ENCODE measurements around the gene RGS7. TPM values are rescaled to one million over a fixed set of nuclear protein-coding genes. Genes with fewer than 3 reads are reported as not detected.

The RGS7 gene
- total RNA-seq, 1 donor from 2014 or later, result not detected

DNA sequence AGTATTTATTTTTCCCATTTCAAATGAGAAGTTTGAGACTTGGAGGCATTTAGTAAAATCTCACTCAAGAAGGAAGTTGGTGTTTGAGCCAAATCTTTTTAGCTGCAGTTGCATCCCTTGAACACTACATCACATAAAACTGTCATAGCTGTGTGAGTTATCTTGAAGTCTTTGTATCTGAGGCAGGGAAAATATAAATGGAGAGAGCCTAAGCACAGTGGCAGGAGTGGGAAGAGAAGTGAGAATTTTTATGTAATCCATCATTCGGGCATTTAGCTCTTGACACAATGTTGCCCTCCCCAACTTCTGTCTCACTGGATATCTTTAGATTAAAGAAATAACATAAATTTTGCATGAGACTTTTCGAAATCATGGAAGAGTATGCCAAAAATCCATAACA, 509.7 kb downstream of the RGS7 start:
- intact Hi-C loops (cut with micrococcal nuclease), result no loop called here

DNA sequence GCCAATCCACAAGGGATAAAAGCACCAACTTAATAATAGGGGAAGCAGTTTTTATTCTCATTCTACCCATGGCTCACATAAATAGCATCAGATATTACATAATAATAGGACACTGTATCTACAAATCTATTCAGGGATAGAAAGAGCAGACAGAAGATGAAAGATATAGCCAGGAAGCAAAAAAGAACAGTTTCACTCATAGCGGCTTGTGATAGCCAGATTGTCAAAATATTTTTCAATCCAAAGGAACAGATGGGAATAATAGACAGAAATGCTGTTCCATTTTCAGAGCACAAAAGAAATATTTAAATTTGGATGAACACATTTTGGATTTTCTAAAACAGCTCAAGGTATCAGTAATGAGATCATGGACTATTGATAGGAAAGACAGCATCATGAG, 512.5 kb downstream of the RGS7 start:
- intact Hi-C loops (cut with micrococcal nuclease), result no loop called here

DNA sequence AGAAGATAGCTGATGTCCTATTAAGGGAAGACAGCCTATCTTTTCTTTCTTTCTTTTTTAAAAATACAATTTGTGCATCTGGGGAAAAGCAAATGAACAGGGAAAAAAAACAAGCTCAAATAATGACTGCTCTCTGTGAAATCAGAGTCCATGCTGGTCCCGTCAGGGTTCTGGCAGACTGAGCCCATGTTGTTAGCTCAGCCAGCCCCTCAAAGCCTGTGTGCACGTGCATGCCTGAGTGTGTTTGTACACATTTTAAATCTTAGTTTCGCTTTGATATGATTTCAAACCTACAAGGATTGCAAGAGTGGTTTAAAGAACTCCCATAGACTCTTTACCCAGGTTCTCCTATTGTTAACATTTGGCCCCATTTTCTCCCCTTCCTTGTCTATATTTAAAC, 513.2 kb downstream of the RGS7 start:
- intact Hi-C loops (cut with micrococcal nuclease), result no loop called here

DNA sequence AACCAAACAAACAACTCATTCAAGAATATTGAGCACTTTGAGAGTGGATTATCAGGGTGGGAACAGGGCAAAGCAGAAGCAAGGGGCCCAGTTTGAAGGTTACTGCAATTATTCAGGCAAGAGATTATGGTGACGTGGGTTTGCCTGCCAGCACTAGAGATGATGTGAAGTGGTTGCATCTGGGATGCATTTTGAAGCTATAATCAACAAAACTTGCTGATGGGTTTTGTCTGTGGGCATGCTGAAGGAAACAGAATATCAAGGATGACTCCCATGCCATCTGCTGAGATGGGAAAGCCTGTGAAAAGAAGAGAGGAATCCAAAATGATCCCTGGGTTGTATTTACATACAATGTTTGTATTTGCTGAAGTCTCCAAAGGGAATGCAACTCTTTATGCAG, 520.7 kb downstream of the RGS7 start:
- intact Hi-C loops (cut with micrococcal nuclease), result no loop called here

DNA sequence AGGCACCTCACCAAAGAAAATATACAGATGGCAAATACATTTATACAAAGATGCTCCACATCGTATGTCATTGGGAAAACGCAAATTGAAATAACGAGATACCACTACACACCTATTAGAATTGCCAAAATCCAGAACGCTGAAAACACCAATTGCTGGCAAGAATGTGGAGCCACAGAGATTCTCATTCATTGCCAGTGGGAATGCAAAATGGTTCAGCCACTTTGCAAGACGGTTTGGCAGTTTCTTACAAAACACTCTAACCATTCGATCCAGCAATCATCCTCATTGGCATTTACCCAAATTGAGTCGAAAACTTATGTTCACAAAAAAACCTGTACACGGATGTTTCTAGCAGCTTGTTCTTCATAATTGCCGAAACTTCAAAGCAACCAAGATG, 521.7 kb downstream of the RGS7 start:
- intact Hi-C loops (cut with micrococcal nuclease), result no loop called here

DNA sequence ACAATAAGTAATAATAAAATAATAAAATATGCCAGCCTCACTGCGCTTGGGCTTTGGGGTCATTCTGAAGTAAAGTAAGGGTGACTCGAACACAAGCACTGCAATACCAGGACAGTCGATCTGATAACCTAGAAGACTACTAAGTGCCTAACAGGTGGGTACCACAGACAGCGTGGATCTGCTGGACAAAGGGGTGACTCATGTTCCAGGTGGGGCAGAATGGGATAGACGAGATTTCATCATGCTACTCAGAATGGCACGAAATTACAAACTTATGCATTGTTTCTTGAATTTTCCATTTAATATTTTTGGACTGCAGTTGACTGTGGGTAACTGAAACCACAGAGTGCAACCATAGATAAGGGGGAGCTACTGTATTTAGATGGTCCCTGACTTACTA, 523.9 kb downstream of the RGS7 start:
- intact Hi-C loops (cut with micrococcal nuclease), result no loop called here

DNA sequence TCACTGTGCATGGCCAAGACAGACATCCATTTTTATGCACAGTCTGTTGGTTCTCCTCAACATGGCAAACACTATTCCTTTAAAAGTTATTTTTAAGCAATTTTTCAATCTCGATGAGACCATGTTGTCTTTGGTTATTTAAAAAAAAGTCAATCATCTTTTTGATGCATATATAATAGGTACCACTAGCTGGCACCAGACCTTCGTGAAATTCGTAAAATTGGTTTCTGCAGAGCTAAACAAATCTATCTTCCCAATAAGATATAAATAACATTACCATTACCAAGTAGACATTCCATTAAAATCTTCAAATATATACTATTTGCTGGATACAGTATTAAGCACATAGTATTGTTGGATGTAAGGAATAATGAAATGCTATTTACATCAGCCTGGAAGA, 525.1 kb downstream of the RGS7 start:
- intact Hi-C loops (cut with micrococcal nuclease), result no loop called here

DNA sequence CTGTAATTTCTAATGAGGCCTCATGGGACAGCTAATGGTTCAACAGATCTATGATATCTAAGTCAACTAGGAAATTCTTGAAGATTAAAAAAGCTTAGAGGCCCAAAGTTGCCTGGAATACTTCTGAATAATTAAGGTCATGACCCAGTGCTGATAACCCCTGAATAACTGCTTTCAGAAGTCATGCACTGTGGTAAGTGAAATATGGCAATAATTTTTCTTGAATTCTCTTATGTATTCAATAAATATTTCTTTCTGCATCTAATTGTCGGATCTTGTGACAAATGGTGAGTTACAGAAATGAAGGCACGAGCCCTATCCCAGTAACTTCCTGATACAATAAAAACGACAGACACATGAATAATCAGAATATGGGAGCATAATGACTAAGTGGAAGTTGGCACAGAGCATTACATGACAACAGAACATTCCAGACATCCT, 525.8 kb downstream of the RGS7 start:
- intact Hi-C loops (cut with micrococcal nuclease), result no loop called here

DNA sequence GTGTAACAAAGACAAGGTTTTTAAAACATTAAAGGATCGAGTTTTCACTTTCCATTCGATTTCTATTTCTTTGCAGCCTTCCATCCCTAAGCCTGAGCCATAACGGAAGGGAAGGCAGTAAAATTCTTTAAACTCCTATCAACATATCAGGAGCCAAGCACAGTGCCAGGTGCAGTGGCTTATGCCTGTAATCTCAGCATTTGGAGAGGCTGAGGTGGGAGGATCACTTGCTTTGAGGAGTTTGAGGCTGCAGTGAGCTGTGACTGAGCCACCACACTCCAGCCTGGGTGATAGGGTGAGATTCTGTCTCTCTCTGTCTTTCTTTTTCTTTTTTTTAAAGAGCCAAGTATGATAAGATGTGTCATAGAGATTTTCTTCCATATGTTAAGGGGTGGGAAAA, 527.5 kb downstream of the RGS7 start:
- intact Hi-C loops (cut with micrococcal nuclease), result no loop called here

DNA sequence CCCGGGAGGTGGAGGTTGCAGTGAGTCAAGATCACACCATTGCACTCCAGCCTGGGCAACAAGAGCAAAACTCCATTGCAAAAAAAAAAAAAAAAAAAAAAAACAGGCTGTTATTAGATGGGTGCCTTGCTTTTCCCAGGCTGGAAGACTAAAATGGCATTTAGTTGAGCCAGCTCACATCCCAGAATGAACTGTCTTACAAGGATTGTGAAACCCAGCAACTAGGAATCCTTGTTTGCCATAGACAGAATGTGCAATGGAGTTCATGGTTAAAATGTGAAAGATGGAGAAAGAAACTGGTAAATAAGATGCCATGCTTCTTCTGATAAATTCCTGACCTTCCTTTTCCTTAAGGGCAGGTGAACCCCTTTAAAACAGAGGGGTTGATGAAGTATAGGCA, 529.2 kb downstream of the RGS7 start:
- intact Hi-C loops (cut with micrococcal nuclease), result no loop called here

DNA sequence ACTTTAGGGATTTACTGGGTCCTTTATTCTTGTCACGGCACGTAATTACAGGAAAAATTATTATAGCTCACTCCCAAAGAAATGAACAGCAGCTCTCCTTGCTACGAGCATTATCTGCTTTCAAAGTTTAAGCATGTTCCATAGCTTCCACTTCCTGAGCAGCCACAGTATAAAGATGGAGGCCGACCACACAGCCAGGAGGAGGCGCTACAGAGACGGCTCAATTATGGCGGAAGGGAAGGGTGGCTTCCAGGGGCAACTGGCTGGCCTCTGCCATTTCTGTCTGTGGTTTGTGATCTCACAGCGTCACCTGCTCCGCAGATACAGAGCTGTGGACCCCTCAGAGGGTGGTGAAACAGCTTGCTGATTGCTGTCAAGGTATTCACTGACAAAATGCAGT, 532.8 kb downstream of the RGS7 start:
- intact Hi-C loops (cut with micrococcal nuclease), result no loop called here

DNA sequence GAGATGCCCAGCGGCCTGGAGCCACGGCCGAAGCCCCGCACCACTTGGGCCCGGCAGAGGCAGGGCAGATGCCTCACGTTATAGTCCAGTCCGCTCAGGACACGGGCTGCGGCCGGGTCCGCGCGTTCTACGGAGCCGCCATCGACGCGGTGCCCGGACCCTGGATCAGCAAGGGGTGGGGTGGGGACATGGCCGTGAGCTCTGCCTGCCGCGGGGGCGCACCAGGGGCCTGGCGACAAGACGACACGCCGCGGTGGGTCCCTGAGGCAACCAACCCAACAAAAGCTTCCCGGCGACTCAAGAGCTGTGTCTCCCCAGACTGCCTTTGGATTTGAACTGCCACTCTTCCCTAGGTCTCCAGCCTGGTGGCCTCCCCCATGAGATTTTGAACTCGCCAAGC, 533.6 kb downstream of the RGS7 start:
- intact Hi-C loops (cut with micrococcal nuclease), result no loop called here

DNA sequence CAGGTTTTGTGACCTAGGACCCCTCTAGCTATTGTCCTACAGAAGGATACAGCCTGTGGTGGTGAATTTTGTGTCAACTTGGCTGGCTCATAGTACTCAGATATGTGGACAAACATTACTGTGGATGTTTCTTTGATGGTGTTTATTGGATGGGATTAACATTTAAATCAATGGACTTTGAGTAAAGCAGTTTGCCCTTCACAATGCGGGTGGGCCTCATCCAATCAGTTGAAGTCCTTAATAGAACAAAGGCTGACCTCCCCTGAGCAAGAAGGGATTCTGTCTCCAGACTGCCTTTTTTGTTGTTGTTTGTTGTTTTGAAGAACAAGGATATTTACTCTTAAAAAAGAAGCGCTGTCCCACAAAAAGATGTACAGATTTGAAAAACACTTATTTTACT, 535.1 kb downstream of the RGS7 start:
- intact Hi-C loops (cut with micrococcal nuclease), result no loop called here

DNA sequence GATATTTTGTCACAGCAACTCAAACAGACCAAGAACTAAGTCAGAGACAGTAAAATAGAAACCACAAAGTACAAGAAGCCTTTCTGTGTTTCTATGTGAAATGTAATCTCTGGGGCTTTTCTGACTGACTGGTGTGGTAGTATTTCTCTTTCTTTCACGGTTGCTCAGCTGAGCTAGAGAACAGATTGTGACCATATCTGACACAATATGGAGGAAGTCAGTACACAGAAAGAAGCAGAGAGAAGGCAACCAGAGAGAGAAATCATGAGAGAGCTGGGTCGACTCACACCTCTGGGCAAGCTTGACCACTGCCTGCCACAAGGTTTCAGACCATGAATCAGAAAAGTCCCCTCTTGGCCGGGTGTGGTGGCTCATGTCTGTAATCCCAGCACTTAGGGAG, 536.2 kb downstream of the RGS7 start:
- intact Hi-C loops (cut with micrococcal nuclease), result no loop called here

DNA sequence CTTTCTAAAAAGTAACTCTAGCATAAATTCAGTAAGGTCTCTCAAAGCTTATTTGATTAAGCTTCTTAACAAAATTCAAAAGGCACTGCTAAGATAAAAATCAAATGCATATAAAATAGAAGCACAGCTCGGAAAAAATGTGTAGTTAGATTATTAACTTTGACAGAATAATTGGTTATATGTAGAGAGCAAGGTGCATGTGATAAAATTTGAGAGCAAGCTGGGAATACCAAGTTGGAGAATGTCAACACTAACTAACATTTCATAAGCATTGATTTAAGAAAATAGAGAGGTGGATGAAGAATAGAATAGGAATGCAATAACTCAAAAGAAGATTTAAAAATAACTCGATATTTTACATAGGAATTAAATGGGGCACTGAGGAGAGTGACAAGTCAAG, 540.5 kb downstream of the RGS7 start:
- intact Hi-C loops (cut with micrococcal nuclease), result no loop called here

DNA sequence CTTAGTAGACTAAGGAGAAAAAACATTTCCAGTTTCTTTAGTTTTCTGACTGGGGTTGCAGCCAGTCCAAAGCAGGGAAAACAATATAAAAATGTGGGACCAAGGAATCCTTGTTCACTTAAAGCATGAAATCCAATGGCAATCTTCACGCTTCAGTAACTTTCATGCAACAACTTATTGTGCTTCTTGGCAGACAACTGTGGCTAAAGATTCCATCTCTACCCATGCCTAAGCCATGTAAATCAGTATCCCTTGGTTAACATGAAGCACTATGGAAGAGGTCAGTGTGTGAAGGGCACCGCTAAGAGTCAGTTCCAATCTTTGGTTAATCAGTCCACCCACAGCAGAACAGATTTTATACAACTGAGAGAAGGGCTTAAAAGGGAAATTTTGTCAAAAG, 543.3 kb downstream of the RGS7 start:
- intact Hi-C loops (cut with micrococcal nuclease), result no loop called here

DNA sequence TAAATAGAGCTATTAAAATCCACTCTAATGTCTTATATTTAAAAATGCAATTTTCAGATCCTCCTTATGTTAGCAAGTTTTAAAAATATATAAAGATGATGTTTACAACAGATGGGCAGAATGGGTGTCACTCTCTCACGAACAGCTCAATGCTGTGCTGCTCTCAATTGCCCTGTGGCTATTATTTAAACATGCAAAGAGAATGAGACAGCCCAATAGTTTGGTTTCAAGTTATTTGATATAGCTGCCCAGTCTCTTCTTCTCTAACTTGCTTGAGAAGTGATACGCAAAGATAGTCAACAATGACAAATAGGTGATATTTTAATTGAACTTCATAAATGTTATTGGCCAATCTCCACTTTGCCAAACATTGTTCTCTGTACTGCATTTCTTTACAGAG, 545.7 kb downstream of the RGS7 start:
- intact Hi-C loops (cut with micrococcal nuclease), result no loop called here

DNA sequence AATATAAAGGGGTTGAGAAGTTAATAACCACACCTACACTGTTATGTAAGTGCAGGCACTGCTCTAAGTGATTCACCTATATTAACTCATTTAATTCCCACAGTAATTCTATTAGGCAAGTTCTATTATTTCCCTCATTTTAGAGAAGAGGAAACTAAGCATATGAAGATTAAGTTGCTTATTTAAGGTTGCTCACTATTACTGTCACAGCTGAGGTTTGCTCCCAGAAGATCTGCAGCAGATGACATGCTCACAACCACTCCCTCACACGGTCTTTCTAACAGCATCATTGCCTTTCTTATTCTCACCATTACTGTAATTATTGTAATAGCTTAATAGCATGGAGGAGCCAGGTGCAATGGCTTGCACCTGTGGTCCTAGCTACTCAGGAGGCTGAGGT, 548.6 kb downstream of the RGS7 start:
- intact Hi-C loops (cut with micrococcal nuclease), result no loop called here

DNA sequence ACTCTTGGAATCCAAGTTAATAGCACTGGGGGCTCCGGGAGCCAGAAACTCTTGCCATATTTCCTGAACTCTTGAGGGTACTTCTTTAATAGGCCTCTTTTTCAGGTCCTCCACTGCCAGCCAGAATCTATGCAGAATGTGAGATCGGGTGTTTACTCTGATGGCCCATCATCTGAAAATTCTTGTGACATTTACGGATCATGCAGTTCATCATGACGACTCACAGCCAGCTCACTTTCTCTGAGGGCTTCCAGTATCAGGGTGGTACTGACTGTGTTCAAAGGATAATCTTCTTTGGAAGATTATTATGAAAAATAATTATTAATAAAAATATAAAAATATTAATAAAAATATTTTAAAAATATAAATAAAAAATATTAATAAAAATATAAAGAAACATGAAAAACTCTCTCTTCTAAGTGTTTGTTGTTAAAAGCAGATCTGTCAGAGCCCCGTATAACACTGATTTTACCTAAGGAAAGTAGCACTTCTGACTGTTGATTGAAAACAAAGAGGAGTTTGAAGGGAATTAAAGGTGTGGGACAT, 550.7 kb downstream of the RGS7 start:
- intact Hi-C loops (cut with micrococcal nuclease), result no loop called here

DNA sequence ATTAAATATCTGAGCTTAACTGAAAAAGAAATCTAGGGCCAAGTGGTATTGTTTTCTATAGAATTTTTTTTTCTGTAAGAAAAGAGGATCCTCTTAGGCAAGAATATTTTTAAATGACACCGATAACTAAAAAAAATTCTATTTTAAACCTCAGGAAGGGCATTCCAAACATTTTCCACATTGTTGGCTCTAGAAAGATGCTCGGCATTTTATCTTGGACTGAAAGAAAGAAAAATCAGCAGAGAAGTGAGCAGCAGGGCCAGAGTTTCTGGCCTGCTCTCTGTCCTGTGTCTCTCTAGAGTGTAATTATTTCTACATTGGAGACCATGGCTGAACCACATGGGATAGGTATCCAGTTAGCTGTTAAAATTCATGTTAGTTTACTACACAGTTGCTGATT, 552.5 kb downstream of the RGS7 start:
- intact Hi-C loops (cut with micrococcal nuclease), result no loop called here

DNA sequence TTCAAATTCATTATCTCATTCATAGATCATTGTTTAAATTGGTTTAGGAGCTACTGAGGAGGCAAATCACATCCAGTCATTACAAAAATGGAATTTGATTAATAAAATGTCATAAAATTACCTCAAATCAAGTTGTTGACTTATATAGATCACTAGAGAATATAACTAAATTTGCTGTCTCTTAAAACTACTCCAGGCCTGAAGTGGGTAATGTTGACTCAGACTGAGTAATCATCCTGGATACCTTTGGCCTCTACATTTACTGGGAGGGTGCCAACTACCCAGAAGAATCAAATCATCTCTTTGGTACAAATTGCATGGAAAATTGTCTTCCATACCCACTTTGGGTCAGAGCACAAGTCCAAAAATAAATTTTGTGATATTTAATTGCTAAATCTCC, 553.9 kb downstream of the RGS7 start:
- intact Hi-C loops (cut with micrococcal nuclease), result no loop called here

DNA sequence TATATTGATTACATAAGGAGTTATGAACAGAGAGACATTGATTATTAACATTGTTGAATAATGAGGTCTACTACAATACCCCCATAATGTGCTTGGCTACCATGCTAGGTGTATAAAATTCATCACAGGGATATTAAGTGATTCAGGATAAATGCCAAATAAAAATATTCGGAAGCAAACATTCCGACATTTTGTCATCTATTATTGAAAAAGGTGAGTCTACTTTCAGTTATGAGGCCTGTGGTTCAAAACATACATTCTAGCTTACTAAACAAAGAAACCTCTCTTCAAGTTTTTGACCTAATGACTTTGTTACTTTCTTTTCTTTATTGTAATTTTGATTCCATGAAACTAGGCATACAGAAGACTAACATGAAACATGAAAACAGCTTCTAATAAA, 554.7 kb downstream of the RGS7 start:
- intact Hi-C loops (cut with micrococcal nuclease), result no loop called here

DNA sequence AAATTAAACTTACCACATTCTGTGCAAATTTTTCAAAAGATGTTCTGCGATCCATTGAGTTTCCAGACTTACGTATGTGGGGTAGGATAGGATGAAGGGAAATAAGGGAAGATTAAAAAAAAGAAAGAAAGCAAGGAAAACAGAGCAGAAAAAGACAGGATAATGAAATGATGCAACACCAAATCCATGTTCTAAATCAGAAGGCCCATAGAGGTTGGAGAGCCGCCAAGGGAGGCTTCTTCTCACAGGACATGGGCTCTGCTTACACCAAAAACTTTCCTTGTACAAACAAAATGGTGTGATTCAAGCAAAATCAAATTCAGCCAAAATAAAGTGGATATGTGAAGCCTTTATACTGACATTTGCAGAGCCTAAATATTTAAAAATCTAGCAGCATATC, 555.6 kb downstream of the RGS7 start:
- intact Hi-C loops (cut with micrococcal nuclease), result no loop called here

DNA sequence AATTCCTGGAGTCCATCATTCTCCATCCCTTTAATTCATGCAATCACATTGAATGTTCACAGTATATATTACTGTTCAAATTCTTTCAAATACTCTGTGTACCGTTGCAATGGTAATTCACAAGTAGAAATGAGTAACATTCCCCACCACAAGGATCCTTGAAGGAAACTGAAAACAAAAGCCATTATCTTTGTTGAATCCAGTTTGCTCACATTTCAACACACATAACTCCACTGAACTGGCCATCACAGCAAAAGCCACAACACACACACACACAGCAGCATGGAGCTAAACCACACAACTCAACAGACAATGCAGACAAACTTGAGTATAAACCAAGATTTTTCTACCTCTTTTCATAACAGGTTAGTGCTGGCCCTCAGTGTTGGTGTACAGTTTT, 556.7 kb downstream of the RGS7 start:
- intact Hi-C loops (cut with micrococcal nuclease), result no loop called here

Data from T-helper 1 cell treated with Interleukin-12 subunit alpha and Interleukin-12 subunit beta and Interleukin-4 antibody, amounts not matched to agents 30 ng/mL and 1 ng/mL, for 36 hours (primary cell).